ENCODE data around the gene FGF12.
A peak's percentile ranks its signal among the peaks of the same experiment; 100 is the strongest.

The FGF12 gene

DNA sequence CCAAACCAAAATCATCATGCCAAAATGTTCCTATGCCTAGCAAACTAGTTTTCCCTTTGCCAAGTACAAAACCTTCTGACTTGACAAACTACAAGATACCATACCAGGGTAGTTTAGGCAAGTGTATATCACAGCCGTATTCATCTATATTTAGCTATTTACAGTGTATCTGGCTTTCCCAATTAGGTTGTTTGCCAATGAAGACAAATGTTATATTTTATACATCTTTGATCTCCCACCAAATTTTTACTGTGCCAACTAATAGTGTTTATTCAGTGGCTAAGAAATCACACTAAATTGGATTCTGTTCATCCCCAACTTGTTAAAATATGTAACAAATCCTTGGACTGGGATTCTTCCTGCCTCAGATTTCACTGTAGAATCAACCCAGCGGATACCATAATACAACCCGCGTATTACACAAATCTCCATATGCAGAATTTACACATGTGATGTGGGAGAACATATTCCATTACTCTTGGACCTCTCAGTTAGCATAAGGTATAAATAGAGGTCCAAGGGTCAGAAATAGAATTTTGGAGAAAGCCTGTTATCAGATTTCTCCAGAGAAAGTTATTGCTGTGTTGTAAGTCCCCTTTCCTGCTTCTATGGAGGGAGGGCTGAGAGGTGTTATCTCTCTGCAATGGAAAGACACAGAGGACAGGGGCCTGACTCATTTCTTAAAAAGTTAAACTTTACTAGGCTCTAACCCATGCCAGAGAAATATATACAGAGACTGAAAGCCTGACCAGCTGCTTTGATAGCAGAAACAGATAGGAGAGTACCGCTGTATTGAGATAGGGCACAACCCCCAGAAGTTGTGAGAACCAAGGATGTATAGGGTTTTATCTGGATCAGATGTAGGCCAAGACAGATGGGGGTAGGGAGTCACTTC is 467.0 kb downstream of the FGF12 start:
- DNase-seq (ENCODE audit: low read depth) = no peak

DNA sequence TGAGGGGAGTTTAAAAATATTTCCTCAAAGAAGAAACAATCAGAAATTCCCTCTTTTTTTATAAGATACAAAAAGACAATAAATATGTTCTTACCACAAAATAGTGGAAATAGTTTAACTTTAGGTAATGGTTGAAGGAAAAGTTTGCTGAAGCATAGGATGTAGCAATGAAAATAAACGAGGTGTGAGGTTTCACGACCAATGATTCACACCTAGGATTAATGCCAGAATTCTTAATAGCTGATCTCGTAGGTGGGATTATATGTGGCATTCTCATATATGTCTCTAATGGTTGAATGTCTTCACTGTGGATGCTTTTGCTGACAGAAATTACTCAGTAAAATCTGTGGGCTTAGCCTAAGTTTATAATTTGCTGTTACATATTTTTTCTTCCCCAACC is 467.7 kb downstream of the FGF12 start:
- DNase-seq (ENCODE audit: low read depth) = no peak

DNA sequence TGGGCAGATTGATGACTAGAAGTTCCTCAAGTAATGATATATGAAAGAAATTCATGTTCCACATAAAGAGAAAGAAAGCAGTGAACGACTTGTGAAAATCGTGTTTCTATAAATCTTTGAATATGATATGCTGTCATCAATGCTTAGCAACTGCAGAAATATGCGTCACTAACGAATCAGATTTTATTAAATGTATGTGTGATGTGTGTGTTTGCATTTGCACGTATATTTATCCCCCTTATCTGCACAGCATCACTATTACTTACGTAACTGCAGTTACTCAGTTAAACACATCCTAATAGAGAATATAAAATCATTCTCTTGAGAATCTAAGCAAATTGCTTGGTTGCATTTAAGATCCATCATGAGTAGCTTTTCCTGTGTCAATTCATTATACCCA is 468.6 kb downstream of the FGF12 start:
- DNase-seq (ENCODE audit: low read depth) = no peak

DNA sequence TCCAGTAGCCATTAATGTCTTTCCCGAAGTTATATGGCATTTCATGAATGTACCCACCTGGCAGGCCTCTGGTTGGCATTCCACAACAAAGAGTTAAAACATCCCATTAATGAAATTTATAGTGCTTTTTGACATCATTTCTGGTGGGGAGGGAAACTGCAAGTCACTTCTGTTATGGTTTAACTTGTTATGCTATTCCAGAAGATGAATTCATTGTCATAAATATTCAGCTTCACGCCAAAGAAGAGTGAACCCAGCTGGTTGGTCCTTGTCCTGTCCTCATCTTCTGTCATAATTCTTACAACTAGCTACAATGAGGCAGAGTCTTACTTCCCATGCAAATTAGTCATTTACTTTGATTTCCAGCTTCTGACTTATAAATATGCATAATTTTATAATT is 471.5 kb downstream of the FGF12 start:
- no peak for DNase-seq (ENCODE audit: low read depth)

DNA sequence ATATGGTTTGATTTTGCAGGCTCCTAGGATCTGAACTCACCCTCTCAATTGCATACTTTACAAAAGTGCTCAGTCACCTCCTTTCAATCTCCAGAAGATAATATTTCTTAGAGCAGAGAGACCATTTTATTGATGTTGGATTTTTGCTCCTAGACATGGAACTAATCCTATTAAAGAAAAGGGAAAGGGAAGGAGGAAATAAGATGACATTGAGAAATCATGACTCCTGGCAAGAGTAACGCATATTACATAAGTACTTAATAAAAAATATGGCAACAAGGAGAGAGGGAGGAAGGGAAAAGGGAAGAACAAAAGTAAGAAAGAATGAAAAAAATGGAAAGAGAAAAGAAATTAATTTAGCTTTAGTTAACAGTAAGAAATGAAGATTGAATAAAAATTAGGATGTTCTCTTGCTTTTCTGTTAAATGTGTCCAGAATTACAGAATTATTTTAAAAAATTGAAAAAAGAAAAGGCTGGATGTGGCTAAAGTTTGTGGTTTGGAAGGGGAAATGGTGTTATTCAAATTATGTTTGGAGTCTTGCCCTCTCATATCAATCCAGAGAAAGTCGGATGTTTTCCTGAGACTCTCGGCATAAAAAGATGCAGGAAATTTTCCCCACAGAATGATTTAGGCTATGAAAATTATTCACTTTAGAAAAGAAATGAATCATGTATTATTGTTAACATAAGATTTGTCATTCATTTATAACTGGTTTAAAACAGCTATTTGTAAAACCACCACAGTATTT is 474.0 kb downstream of the FGF12 start:
- DNase-seq (ENCODE audit: low read depth) = no peak

DNA sequence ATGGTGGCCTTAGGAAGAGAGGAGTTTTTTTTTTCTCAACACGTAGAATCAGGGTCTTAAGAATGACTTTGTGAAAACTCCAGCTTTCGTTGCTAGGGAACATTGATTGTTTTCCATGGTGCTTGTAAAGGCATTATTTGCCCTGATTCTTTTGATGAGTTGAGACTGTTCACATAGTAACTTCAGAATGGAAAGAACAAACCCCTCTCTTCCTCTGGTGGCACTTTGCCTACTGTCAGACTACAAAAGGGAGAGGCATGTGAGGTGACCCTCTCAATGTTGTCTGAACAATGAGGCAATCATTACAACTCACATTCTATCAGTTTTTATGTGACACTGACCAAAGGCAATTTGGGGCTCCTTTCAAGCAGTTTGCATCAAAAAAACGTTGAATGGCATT is 477.8 kb downstream of the FGF12 start:
- DNase-seq (ENCODE audit: low read depth) = no peak

DNA sequence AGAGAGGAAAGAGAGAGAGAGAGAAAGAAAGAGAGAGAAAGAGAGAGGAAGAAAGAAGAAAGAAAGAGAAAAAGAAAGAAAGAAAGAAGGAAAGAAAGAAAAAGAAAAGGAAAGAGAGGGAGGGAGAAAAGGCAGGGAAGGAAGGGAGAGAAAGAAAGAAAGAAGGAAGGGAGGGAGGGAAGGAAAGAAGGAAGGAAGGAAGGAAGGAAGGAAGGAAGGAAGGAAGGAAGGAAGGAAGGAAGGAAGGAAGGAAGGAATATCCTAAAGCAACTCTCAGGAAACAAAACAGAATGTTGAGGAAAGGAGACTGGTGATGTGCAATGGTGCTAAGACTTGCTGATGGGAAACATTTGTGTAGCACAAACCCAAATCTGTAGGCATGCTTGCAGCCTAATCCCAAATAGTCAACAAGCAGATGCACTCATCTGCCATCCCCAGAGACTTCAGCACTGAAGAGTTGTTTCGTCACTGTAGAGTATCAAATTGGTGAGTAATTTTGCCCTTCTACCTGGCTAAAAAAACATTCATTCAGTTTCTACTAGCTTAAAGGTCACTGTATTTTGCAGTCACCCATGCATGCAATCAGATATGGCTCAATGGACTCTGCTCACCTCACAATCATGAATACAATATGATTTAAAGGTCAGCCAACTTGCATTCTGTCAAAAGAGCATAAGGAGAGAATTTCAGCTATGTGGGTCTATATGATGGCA is 480.3 kb downstream of the FGF12 start:
- no peak for DNase-seq (ENCODE audit: low read depth)

DNA sequence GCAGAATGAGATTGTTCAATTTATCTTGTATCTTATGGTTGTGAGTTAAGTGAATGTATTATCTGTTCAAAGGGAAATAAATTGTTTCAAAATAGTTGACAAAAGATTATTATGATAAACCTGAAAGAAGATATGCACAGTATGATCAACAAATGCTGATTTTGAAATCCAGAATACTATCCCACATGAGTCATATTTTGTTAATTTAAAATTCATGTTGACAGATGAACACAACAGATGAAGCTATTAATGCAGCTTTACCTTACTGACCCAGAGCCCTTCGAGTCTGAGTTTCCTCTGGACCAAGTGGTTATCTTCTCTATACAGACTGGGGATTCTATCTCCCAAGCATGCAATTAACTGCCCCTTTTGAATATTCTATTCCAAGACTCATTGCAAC is 482.8 kb downstream of the FGF12 start:
- DNase-seq (ENCODE audit: low read depth) = no peak

GRCh38 chr3:192239956-192240355 is 487.4 kb downstream of the FGF12 start:
- no peak for DNase-seq (ENCODE audit: low read depth)

- DNase-seq (ENCODE audit: low read depth) = no peak
These were observed 489.2 kb downstream of the FGF12 start for GRCh38 chr3:192237992-192238608.

GRCh38 chr3:192229866-192230265 is 497.5 kb downstream of the FGF12 start:
- peak; percentile 50 for DNase-seq (ENCODE audit: low read depth)

DNA sequence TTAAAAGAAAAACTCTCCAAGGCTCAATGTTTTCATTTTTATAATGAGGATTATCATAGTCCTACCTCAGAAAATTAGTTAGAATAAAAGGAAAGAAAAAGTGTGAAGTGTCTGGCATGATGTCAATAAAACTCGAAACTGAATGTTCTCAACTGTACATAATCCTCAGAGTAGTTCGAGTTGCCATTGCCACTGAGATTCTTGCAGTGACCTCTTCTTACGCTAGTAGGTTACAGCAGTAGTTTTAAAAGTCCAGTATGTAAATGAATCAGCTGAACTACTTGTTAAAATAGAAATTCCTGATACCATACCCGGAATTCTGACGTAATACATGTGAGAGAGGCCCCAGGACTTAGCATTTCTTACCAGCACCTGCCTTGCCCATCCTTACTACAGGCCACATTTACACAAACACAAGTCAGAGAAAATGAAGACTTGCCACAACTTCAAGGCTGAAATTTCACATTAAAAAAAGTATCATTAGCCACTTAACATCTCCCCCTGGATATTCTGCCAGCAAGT is 502.6 kb downstream of the FGF12 start:
- no peak for DNase-seq (ENCODE audit: low read depth)

- no peak for DNase-seq (ENCODE audit: low read depth)
These were observed 503.5 kb downstream of the FGF12 start for GRCh38 chr3:192223815-192224214.

- DNase-seq (ENCODE audit: low read depth) = no peak
These were observed 506.4 kb downstream of the FGF12 start for GRCh38 chr3:192220915-192221314.

DNA sequence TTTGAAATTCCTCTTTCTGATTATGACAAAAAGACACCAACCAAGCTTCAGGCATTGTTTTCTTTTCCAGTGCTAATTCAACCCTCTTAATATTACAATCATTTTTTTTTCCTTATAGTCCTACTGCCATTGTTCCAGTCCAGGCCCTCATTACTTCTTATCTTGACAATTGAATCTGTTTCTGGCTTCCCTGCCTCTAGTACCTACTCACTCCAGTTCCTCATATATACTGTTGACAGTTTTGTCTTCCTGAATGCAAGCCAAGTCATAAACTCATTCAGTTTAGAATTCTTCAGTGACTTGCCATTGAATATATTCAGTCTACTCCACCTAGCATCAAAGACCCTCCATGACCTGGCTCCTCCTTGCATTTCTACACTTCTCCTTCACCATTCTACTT is 507.4 kb downstream of the FGF12 start:
- no peak for DNase-seq (ENCODE audit: low read depth)

DNA sequence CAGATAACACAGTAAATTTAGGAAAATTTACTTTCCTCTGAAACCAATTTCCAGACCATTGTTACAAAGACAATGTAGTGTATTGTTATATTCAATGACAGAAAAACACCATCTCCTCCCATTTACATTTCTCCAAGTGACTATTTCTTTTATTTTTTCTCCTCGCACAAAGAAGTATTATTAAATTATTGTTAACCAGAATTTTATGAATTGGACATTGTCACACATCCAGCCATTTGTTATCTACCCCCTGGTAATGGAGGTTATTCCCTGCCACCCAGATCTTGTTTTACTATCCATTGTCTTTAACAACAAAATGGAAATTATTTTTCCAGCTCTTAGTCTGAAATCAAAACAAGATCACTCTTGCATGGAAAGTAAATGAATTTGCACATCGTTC is 511.3 kb downstream of the FGF12 start:
- DNase-seq (ENCODE audit: low read depth) = no peak

DNA sequence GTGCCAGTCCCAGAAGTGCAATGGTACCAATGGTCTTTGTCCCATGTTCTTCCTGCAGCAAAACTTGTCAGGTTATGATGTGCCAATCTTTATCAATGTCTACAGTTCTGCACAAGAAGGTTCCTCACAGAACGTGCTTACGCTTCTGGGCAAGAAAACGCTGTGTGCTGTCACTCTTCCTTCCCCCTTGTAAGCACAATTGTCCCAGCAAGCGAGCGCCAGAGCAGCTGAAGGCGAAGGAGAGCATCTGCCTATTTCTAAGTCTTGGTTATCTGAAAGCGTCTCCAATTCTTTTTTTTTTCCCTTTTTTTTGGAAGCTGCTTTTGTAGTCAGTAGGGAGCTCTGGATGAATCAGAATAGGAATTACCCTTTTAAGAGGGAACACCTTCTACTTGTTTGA is 514.4 kb downstream of the FGF12 start:
- DNase-seq (ENCODE audit: low read depth) = no peak

DNA sequence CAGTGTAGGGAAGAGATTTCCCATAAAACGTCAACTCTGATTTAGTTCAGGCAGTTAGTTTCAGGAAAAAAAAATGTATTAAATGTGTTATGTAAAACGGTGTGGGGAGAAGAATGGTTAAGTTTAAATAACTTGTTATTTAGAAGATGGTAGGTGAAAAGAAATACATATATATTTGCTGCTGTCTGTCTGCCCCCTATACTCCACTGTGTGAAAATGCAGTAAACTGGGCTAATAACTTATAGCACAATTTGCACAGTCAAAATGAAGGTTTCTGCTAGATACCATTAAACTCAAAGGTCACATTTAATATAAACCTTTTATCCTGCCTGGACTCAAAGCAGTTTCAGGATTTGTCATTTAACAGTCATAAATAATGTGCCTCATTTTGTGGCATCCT is 515.0 kb downstream of the FGF12 start:
- no peak for DNase-seq (ENCODE audit: low read depth)

- no peak for DNase-seq (ENCODE audit: low read depth)
These were observed 519.7 kb downstream of the FGF12 start for GRCh38 chr3:192207651-192208050.

GRCh38 chr3:192207239-192207638 is 520.1 kb downstream of the FGF12 start:
- no peak for DNase-seq (ENCODE audit: low read depth)

GRCh38 chr3:192194085-192194484 is 533.3 kb downstream of the FGF12 start:
- DNase-seq (ENCODE audit: low read depth) = no peak

GRCh38 chr3:192188218-192188835 is 539.0 kb downstream of the FGF12 start:
- DNase-seq (ENCODE audit: low read depth) = peak; percentile 57
